Jurkat, Clone E6-1 (cell line): ENCODE results near the gene TRERF1. TPM values are rescaled to one million over a fixed set of nuclear protein-coding genes. Genes with fewer than 3 reads are reported as not detected.
"Not testable (repeated sequence)": the region's sequence is repeated elsewhere in the genome, so short reads cannot be mapped to it uniquely, and the experiment has no call there.

Experiments
- DNase-seq: peaks from one replicate; pipeline ENCODE4 v3.0.0-alpha.2; 2011; ENCODE audit warnings: low read depth, low spot score
- H3K4me3 ChIP-seq: 2 replicates; pipeline ENCODE4 v1.5.1; 2011; ENCODE audit warnings: mild to moderate bottlenecking, low read length, control low read depth, moderate library complexity
- polyA plus RNA-seq: library from polyadenylated mRNA; unstranded; fragments of >200 nt; gene quantifications from one replicate; pipeline ENCODE4 v1.2.1, GENCODE V29; 2012; ENCODE audit warnings: missing spikeins; ENCODE audit not compliant: insufficient read length, insufficient read depth

Gene TRERF1, protein sequence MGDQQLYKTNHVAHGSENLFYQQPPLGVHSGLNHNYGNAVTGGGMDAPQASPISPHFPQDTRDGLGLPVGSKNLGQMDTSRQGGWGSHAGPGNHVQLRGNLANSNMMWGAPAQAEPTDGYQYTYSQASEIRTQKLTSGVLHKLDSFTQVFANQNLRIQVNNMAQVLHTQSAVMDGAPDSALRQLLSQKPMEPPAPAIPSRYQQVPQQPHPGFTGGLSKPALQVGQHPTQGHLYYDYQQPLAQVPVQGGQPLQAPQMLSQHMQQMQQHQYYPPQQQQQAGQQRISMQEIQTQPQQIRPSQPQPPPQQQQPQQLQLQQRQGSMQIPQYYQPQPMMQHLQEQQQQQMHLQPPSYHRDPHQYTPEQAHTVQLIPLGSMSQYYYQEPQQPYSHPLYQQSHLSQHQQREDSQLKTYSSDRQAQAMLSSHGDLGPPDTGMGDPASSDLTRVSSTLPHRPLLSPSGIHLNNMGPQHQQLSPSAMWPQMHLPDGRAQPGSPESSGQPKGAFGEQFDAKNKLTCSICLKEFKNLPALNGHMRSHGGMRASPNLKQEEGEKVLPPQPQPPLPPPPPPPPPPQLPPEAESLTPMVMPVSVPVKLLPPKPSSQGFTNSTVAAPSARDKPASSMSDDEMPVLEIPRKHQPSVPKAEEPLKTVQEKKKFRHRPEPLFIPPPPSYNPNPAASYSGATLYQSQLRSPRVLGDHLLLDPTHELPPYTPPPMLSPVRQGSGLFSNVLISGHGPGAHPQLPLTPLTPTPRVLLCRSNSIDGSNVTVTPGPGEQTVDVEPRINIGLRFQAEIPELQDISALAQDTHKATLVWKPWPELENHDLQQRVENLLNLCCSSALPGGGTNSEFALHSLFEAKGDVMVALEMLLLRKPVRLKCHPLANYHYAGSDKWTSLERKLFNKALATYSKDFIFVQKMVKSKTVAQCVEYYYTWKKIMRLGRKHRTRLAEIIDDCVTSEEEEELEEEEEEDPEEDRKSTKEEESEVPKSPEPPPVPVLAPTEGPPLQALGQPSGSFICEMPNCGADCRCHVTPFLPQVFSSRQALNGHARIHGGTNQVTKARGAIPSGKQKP (N-terminal part only)
- polyA plus RNA-seq, result 4.8 TPM

DNA sequence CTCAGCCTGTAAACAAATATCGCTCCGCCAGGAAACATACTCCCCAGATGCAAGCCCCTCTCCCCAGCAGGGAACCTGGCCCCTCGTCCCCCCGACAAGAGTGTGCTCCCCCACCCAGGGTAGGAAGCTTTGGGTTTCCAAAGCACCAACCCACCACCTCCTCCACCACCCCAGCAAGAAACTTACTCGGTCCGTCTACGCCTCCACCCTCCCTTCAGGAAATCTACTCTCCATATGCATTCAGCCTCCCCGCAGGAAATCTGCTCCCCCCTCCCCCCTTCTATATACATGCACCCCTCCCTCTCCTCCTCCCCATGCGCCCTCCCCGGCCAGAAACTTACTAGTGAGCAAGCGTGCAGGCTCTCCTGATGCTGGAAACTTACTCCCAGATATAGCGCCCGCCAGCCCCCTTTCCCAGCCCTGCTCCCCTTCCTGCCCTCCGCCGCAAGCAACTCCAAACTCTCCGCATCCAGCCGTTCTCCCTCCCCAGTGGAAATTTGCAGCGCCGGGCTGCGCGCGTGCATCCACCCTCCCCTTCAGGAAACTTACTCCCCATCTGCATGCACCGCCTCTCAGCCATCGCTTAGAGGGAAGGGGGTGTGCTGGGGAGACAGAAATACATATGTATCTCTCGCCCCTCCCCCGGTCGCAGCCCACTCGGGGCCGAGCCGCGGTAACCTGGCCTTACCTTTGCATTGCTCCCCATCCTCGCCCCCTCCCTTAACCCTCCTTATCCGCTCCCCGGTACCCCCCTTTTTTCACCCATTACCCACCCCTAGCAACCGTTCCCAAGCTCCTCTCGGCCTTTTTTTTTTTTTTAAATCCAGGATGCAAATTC is at the start of gene TRERF1:
TSS of gene TRERF1 (minus strand) at position 594 of the 838 bp plus-strand sequence. CDS start 182,336 bp downstream, outside the sequence.
- DNase-seq, result peak; percentile 69
- H3K4me3 ChIP-seq, result peak within 1 kb of the TSS; percentile 81

DNA sequence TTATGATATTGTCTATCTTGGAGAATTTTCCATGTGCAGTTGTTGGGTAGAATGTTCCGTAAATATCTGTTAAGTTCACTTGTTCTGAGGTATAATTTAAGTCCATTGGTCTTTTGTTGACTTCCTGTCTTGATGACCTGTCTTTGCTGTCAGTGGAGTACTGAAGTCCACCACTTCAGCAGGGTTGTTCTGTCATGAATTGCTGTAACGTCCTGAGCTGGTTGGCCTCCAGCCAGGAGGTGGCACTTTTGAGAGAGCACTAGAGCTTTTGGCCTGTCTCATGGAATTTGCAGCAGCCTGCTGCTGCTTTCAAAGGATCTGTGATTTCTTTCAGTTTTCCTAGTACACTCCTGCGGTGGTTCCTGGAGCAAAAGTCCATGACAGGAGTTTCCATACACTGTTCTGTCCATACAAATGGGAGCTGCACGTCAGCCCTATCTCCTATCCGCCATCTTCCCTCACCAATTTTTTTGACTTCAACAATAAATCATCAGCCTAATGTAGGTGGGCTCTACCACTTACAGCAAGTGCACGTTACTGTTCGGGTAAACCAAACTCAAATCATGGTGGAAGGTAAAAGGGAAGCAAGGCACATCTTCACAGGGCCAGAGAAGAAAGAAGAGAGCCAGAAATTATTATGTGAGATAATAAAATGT is 46.9 kb upstream of the TRERF1 start:
- no peak for DNase-seq
- H3K4me3 ChIP-seq, result no peak overlapping the region

DNA sequence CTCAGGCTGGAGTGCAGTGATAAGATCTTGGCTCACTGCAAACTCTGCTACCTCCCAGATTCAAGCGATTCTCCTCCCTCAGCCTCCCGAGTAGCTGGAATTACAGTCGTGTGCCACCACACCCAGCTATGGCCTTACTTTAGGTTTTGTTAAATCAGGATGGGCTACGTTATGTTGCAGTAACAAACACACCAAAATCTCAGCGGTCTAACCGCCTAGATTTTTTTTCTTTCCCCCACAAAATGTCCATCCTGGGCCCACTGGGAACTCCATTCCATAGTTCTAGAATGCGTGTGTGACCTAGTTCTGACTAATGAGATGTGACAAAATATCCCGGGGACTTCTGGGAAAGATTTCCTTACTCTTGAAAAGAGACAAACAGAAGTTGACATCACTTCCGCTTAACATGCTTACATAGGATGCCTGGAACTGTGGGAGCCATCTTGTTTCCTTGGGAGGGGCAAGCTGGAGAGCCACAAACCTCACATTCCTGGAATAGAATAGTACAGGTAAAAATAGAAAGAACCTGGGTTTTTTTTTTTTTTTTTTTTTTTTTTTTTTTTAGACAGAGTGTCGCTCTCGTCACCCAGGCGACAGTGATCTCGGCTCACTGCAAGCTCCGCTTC is 42.3 kb upstream of the TRERF1 start:
- no peak for DNase-seq
- no peak overlapping the region for H3K4me3 ChIP-seq

DNA sequence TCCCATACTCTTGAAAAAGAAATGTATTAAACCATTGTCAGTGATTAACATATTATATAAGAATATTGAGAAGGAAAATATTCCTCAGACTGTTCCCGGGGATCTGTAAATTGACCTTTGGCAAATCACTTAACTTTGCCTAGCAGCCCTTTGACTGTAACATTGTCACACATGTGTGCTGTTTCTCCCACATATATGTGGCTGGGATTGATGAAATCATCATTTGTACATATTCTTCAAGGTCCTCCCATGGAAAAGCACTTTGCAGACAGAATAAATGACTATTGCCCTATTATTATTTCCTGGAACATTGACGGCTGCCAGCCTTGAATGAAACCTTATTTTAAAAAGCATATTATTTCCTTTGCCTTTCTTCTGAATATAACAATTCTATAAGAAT is 36.4 kb upstream of the TRERF1 start:
- no peak overlapping the region for H3K4me3 ChIP-seq
- DNase-seq, result no peak

DNA sequence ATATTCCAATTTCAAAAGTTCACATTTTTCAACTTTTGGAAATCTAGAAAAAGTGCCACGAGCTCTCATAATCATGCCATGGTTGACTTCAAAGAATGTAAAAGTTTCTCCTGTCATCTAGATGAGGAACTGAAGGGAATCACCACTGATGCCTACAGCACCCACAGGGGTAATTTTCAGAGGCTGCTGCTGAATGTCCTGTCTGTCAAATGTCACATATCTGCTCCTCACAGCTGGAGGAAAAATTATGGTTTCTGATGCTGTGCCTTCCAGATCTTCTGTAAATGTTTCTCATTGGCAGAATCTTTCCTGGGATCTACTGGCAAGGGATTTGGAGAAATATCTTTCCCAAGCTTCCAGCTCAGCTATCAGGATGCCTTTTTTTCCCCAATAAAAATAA is 32.5 kb upstream of the TRERF1 start:
- no peak for DNase-seq
- no peak overlapping the region for H3K4me3 ChIP-seq

DNA sequence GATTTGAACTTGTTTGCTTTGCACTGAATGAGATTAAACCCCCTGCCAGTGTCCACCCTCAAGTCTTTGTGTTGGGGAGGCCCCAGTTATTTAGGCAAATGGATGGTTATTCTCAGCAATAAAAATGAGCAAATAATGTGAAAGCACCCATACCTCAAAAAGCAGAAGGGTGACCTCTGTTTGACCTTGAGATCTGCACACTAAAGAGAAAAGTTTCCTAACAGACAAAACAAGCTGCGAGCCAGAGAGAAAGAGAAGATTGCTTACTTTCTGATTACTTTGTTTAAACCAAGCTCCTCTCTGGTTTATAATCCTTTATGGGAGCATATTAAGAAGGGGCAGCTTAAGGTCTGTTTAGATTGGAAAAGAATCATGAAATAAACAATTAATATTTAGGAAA is 30.4 kb upstream of the TRERF1 start:
- DNase-seq, result no peak
- no peak overlapping the region for H3K4me3 ChIP-seq

DNA sequence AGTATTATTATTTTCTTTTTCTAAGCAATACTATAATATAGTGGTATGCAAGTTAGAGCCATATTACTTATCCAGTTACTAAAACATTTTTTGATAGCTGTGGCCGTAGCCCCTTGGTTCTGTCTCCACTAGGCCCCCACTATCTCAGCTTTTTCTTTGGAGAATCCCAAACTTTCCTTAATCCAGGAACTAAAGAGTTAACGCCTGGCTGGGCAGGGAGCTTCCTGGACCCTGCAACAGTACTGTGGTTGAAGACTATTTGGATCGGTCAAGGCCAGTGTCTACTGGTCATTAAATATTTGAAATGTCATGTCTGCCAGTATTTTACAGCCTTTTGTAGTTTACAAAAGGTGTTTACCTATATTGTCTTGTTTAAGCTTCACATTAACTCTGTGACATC is 20.0 kb upstream of the TRERF1 start:
- no peak for DNase-seq
- no peak overlapping the region for H3K4me3 ChIP-seq

DNA sequence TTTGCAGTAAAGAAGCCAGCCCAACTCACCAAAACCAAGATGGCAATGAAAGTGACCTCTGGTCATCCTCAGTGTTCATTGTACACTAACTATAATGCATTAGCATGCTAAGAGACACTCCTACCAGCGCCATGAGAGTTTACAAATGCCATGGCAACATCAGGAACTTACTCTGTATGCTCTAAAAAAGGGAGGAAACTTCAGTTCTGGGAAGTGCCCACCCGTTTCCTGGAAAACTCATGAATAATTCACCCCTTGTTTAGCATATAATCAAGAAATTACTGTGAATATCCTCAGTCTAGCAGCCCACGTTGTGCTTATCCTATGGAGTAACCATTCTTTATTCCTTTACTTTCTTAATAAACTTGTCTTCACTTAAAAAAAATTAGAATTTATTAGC is 19.4 kb upstream of the TRERF1 start:
- H3K4me3 ChIP-seq, result no peak overlapping the region
- DNase-seq, result no peak

DNA sequence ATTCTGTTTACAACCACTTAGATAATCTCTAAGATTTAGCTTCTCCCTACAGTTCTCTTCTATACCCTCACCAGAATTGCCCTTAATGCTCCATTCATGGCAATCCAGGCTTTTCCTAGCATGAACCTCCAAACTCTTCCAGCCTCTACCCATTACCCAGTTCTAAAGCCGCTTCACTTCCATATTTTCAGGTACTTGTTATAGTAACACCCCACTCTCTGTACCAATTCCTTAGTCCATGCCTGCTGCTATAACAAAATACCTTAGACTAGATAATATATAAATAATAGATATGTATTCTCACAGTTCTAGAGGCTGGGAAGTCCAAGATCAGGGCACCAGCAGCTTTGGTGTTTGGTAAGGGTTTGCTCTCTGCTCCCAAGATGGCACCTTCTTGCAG is 16.5 kb upstream of the TRERF1 start:
- H3K4me3 ChIP-seq, result no peak overlapping the region
- no peak for DNase-seq

DNA sequence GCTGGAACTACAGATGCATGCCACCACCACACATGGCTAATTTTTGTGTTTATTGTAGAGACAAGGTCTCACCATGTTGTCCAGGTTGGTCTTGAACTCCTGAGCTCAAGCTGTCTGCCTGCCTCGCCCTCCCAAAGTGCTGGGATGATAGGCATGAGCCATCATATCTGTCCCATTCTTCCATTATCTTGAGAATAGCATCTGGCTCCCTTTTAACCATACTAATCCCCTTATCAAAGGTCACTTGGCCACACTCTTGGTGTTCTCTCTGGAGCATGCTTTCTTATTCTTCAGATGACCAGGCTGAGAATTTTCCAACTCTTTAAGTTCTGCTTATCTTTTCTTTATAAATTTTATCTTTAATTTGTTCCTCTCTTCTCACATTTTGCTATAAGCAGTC is 15.9 kb upstream of the TRERF1 start:
- H3K4me3 ChIP-seq, result no peak overlapping the region
- no peak for DNase-seq

DNA sequence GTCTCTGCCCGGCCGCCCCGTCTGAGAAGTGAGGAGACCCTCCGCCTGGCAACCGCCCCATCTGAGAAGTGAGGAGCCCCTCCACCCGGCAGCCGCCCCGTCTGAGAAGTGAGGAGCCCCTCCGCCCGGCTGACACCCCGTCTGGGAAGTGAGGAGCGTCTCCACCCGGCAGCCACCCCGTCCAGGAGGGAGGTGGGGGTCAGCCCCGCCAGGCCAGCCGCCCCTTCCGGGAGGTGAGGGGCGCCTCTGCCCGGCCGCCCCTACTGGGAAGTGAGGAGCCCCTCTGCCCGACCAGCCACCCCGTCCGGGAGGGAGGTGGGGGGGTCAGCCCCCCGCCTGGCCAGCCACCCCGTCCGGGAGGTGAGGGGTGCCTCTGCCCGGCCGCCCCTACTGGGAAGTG is 14.7 kb upstream of the TRERF1 start:
- not testable (repeated sequence) for DNase-seq, H3K4me3 ChIP-seq

DNA sequence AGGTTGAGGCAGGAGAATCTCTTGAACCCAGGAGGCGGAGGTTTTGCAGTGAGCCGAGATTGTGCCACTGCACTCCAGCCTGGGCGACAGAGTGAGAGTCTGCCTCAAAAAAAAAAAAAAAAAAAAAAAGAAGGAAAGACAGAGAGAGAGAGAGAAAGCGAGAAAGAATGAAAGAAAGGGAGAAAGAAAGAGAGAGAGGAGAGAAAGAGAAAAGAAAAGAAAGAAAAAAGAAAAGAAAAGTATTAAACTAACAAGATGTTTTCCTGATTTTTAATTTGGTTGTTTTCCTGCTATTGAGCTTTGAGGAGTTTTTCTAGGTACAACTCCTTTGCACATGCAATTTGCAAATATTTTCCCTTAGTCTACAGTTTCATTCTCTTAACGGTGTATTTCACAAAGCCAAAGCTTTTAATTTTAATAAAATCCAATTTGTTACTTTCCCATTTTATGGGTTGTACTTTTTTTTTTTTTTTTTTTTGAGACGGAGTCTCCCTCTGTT is 10.8 kb upstream of the TRERF1 start:
- H3K4me3 ChIP-seq, result no peak overlapping the region
- no peak for DNase-seq

DNA sequence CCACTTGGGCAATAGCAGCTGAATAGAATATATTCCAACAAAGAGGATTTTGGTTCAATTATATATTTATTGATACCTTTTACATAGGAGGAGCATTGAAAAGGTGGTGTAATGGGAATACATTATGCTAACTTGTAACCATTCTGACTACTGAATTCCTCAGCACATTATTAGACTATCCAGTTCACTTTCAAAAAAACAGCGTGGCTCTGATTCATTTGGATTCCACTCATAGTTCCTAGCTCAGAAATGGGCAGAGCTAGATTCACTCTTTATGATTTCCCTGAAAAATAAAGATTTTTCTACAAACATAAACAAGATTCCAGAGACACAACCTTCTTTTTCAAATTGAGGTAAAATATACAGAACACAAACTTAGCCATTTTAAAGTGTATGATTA is 9.2 kb upstream of the TRERF1 start:
- DNase-seq, result no peak
- H3K4me3 ChIP-seq, result no peak overlapping the region

DNA sequence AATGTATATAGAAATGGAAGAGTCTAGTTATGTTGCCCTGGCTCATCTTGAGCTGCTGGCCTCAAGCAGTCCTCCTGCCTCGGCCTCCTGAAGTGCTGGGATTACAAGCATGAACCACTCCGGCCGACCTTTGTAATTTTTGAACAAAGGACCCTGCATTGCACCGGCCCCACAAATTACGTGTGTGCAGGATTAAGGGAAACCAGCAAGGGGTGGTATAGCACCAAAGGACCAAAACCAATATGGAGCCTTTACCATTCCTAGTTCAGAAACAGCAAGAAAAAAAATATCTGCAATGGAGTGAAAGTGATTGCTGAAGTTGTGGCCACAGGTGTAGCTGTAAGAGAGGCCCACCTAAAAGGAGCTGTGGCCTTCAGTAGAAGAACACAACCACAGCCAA is 8.2 kb upstream of the TRERF1 start:
- no peak overlapping the region for H3K4me3 ChIP-seq
- no peak for DNase-seq

DNA sequence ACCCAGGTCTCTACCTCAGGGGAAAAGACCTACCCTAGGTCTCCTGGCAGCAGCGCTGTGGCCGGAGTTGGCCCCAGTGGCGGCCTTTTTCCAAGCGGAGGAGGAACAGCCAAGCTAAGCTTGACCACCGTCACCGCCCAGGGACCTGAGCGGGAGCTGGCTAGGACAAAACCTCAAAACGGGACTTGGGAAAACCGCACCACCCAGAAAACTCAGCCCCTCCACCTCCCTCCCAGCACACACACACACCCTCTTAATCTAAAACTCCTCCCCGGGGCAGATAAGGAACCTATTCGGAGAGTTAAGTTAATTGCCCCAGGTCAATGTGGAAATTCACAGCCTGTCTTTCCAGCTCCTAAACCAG is 2.7 kb upstream of the TRERF1 start:
- DNase-seq, result no peak
- H3K4me3 ChIP-seq, result no peak overlapping the region

DNA sequence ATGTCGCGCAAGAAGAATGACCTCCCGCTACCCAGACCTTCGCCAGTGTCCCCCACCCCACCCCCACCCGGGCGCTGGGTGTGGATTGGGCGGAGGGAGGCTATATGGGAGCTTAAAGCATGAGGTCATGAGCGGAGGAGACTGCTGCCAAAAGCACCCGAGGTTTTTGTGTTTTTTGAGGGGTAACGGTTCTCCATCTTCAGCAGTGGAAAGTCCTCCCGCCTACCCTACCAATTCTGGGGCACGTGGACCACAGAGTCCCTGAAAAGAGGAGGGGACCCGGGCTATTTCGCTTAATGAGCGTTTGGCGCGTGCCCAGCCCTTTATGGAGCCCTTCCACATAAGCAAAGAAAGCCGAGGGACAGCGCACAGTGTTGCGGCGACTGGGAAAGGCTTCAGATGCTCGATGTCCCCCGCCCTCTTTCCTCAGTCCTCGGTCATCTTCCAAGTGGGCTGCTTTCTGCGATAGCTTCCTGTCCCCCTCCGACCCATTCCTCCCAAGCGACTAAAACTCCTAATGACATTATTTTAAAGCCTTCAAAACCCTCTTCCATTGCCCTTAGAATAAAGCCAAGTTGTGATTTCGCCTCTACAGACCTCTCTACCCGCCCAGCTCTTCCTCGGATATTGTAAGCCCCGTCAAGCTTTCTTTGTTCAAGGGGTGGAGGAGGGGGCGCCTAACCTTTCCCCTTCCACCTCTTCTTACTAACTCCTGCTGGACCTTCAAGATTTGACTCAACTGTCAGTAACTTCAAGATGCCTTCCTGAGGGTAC is 2.1 kb upstream of the TRERF1 start:
- no peak for DNase-seq
- peak overlapping the region; percentile 81 for H3K4me3 ChIP-seq

DNA sequence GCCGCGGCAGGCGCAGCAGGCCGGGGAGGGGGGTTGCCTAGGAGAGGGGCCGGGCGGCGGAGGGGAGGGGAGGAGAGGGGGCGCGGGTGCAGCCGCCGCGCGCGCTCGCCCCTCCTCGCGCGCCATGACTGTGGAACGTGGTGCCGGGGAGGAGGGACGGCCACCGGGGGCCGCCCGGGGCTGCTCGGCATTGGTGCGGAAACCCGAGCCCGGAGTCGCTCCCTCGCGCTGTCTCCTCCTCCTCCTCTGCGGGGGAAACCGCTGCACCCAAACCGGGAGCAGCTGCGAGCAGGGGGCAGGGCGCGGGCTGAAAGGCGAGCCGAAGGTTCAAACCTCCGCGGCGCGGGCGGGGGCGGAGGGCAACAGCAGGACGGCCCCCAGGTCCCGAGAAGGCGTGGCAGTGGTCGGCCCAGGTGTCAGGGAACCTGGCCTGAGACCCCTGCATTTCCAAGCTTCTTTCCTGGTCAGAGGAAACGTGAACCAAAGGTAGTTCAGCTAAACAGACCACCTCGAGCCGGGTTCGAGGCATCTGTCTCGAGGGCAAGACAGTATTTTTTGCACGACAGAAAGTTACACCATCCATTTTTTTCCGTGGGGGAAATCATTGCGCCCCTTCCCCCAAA is 1.4 kb upstream of the TRERF1 start:
- peak; percentile 85 for DNase-seq
- H3K4me3 ChIP-seq, result peak overlapping the region; percentile 81
